ENCODE data around the gene DGKE. TPM values are rescaled to one million over a fixed set of nuclear protein-coding genes. Genes with fewer than 3 reads are reported as not detected.

DGKE gene
- polyA plus RNA-seq (2012; ENCODE audit: insufficient read depth, insufficient read length): 5.7 TPM

GRCh38 chr17:56833809-56834379 lies at the start of gene DGKE, which contains the start of gene C17orf67:
TSS of gene DGKE (plus strand) at chr17:56834151. CDS start at chr17:56834796, 645 bp downstream.
TSS of gene C17orf67 (minus strand) at chr17:56833920. CDS start at chr17:56815810, 18,110 bp downstream.
- peak within 1 kb of the TSS; percentile 78 for H3K4me3 ChIP-seq (ENCODE audit: low read length)
- DNase-seq (ENCODE audit: low read depth, low spot score): peak; percentile 87

- no peak for DNase-seq (ENCODE audit: low read depth, low spot score)
- H3K4me3 ChIP-seq (ENCODE audit: low read length): no peak overlapping the region
These were observed 48.5 kb upstream of the DGKE start for GRCh38 chr17:56785405-56785804.

- no peak overlapping the region for H3K4me3 ChIP-seq (ENCODE audit: low read length)
- no peak for DNase-seq (ENCODE audit: low read depth, low spot score)
These were observed 47.8 kb upstream of the DGKE start for GRCh38 chr17:56785997-56786680.

GRCh38 chr17:56786989-56787482 lies 46.9 kb upstream of the DGKE start:
- DNase-seq (ENCODE audit: low read depth, low spot score): no peak
- H3K4me3 ChIP-seq (ENCODE audit: low read length): no peak overlapping the region

GRCh38 chr17:56792267-56792666 lies 41.7 kb upstream of the DGKE start:
- DNase-seq (ENCODE audit: low read depth, low spot score): no peak
- no peak overlapping the region for H3K4me3 ChIP-seq (ENCODE audit: low read length)

GRCh38 chr17:56793531-56793930 lies 40.4 kb upstream of the DGKE start:
- no peak for DNase-seq (ENCODE audit: low read depth, low spot score)
- no peak overlapping the region for H3K4me3 ChIP-seq (ENCODE audit: low read length)

GRCh38 chr17:56793957-56794356 lies 40.0 kb upstream of the DGKE start:
- no peak overlapping the region for H3K4me3 ChIP-seq (ENCODE audit: low read length)
- no peak for DNase-seq (ENCODE audit: low read depth, low spot score)

- no peak overlapping the region for H3K4me3 ChIP-seq (ENCODE audit: low read length)
- DNase-seq (ENCODE audit: low read depth, low spot score): no peak
These were observed 38.6 kb upstream of the DGKE start for GRCh38 chr17:56795221-56795865.

- no peak for DNase-seq (ENCODE audit: low read depth, low spot score)
- H3K4me3 ChIP-seq (ENCODE audit: low read length): no peak overlapping the region
These were observed 37.4 kb upstream of the DGKE start for GRCh38 chr17:56796536-56796935.

GRCh38 chr17:56798916-56799315 lies 35.0 kb upstream of the DGKE start:
- no peak for DNase-seq (ENCODE audit: low read depth, low spot score)
- H3K4me3 ChIP-seq (ENCODE audit: low read length): no peak overlapping the region

GRCh38 chr17:56801459-56802178 lies 32.3 kb upstream of the DGKE start:
- H3K4me3 ChIP-seq (ENCODE audit: low read length): no peak overlapping the region
- no peak for DNase-seq (ENCODE audit: low read depth, low spot score)

GRCh38 chr17:56803071-56803470 lies 30.9 kb upstream of the DGKE start:
- no peak for DNase-seq (ENCODE audit: low read depth, low spot score)
- no peak overlapping the region for H3K4me3 ChIP-seq (ENCODE audit: low read length)

- no peak for DNase-seq (ENCODE audit: low read depth, low spot score)
These were observed 29.5 kb upstream of the DGKE start for GRCh38 chr17:56804454-56804853.

GRCh38 chr17:56806949-56807348 lies 27.0 kb upstream of the DGKE start:
- DNase-seq (ENCODE audit: low read depth, low spot score): no peak
- H3K4me3 ChIP-seq (ENCODE audit: low read length): no peak overlapping the region

More at GRCh38 chr17:56804454-56804853, 29.5 kb upstream of the DGKE start:
- H3K4me3 ChIP-seq (ENCODE audit: low read length): no peak overlapping the region

GRCh38 chr17:56807723-56808122 lies 26.2 kb upstream of the DGKE start:
- DNase-seq (ENCODE audit: low read depth, low spot score): no peak
- no peak overlapping the region for H3K4me3 ChIP-seq (ENCODE audit: low read length)

- DNase-seq (ENCODE audit: low read depth, low spot score): no peak
- no peak overlapping the region for H3K4me3 ChIP-seq (ENCODE audit: low read length)
These were observed 25.4 kb upstream of the DGKE start for GRCh38 chr17:56808503-56808902.

- DNase-seq (ENCODE audit: low read depth, low spot score): no peak
These were observed 24.7 kb upstream of the DGKE start for GRCh38 chr17:56809106-56809819.

GRCh38 chr17:56809820-56810179 lies 24.2 kb upstream of the DGKE start:
- DNase-seq (ENCODE audit: low read depth, low spot score): no peak

More at GRCh38 chr17:56809106-56809819, 24.7 kb upstream of the DGKE start:
- H3K4me3 ChIP-seq (ENCODE audit: low read length): no peak overlapping the region

GRCh38 chr17:56810343-56810742 lies 23.6 kb upstream of the DGKE start:
- no peak for DNase-seq (ENCODE audit: low read depth, low spot score)

More at GRCh38 chr17:56809820-56810179, 24.2 kb upstream of the DGKE start:
- no peak overlapping the region for H3K4me3 ChIP-seq (ENCODE audit: low read length)

More at GRCh38 chr17:56810343-56810742, 23.6 kb upstream of the DGKE start:
- no peak overlapping the region for H3K4me3 ChIP-seq (ENCODE audit: low read length)

Data from Jurkat, Clone E6-1 (cell line).